ENCODE results near the gene UBE2J1. TPM values are rescaled to one million over a fixed set of nuclear protein-coding genes. Genes with fewer than 3 reads are reported as not detected.

UBE2J1 gene
- total and polyA plus RNA-seq, 2 donors (not counting 3 experiments of a cell fraction or from before 2014, with no cell fraction given) = 44.4 to 96.6 TPM

- BruUV-seq (replicated peaks) = no TSS peak
- Histone ChIP-seq H3K4me1 (ENCODE audit: control insufficient read depth, extremely low read depth, insufficient read depth, low read length) (peaks cover 10% of the 10 kb centered on the region), H3K36me3 (ENCODE audit: control insufficient read depth in 2 of 2, extremely low read depth in 1 of 2, insufficient read depth in 2 of 2, low read length in 2 of 2) (no peaks in the 10 kb centered on the region), H3K9ac (replicated peaks; ENCODE audit: extremely low read depth, insufficient read depth, low read length) (no peak overlapping the region), H3K9me3 (replicated peaks; ENCODE audit: control insufficient read depth, insufficient read depth, low read length) (no peaks in the 10 kb centered on the region), H4K20me1 (replicated peaks; ENCODE audit: control insufficient read depth, extremely low read depth, insufficient read depth, low read length) (no peaks in the 10 kb centered on the region), H2AFZ (ENCODE audit: low read depth, low read length) (no peak overlapping the region), H3K27me3 (ENCODE audit: control insufficient read depth in 2 of 2, insufficient read depth in 2 of 2, low read length in 2 of 2) (no peaks in the 10 kb centered on the region), H3K4me3 (replicated peaks in 1 of 3; ENCODE audit: insufficient read depth in 1 of 3, low read depth in 1 of 3, low read length in 3 of 3) (no peak overlapping the region), H3K79me2 (ENCODE audit: control insufficient read depth, insufficient read depth, low read length) (no peaks in the 10 kb centered on the region), H3K9me1 (replicated peaks; ENCODE audit: control insufficient read depth, extremely low read depth, insufficient read depth, low read length) (no peaks in the 10 kb centered on the region), H3K4me2 (ENCODE audit: insufficient read depth, low read length) (no peak overlapping the region), H3K27ac (ENCODE audit: insufficient read depth, low read depth, low read length) (no peak overlapping the region)
- POLR2A ChIA-PET = no interaction called here
- dilution Hi-C loops (cut with MboI; ENCODE audit: extremely low pct_ligation_motif_present, low sequenced_read_pairs) = no loop called here
- DNase-seq (ENCODE audit: low read depth, low spot score) (peak; percentile 60), FAIRE-seq (peak; percentile 81)
- intact Hi-C loops (cut with micrococcal nuclease) = loop anchor here (1.0 to 5.0 kb wide), 3 partner anchors 71 to 287 kb away; partner anchors contain the start of gene PNRC1
- CTCF ChIA-PET = interaction anchor here (0.6 to 6.6 kb wide), 17 partner anchors 9 to 385 kb away, joined by 3 to 102 read pairs (median 5); partner anchors contain the start of gene UBE2J1
- TF ChIP-seq CTCF (IDR thresholded peaks at IDR 0.05; ENCODE audit: extremely low read depth in 1 of 2, insufficient read depth in 1 of 2, low read depth in 1 of 2, low read length in 2 of 2) (peak; percentile 69 to 84), GATA2 (IDR thresholded peaks at IDR 0.05; ENCODE audit: insufficient read depth, insufficient read length, low read depth, low read length) (no peak), JUN (IDR thresholded peaks at IDR 0.05; ENCODE audit: borderline replicate concordance, insufficient read depth, insufficient read length, low read depth) (no peak), EZH2 (IDR thresholded peaks at IDR 0.05; ENCODE audit: borderline replicate concordance, low read depth, low read length, severe bottlenecking) (no peak)
These were observed 15.6 kb upstream of the UBE2J1 start for GRCh38 chr6:89368107-89368506.

DNA sequence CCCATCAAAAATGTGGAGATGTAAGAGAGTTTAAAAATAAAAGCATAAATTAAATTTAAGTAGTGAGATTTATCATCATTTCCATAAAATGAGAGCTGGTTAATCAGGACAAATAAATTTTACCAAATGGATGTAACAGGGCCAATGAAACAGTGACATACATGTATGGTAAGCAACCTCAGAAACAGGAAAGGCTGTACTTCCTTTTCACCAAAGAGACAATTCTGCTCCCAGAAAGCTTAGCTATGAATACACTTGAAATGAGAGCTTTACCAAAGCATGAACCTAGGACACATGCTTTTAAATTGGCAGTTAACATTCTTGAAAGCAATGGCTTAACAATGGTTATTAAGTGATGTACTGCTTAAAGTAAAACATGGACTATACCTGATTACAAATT, 12.1 kb upstream of the UBE2J1 start:
- Histone ChIP-seq H2AFZ (ENCODE audit: low read depth, low read length) (peak overlapping the region; percentile 13), H3K9ac (replicated peaks; ENCODE audit: extremely low read depth, insufficient read depth, low read length) (no peak overlapping the region), H3K4me2 (ENCODE audit: insufficient read depth, low read length) (no peak overlapping the region), H3K79me2 (ENCODE audit: control insufficient read depth, insufficient read depth, low read length) (no peaks in the 10 kb centered on the region), H3K27ac (ENCODE audit: insufficient read depth, low read depth, low read length) (no peak overlapping the region), H3K4me1 (ENCODE audit: control insufficient read depth, extremely low read depth, insufficient read depth, low read length) (peaks cover 10% of the 10 kb centered on the region), H3K9me1 (replicated peaks; ENCODE audit: control insufficient read depth, extremely low read depth, insufficient read depth, low read length) (no peaks in the 10 kb centered on the region), H4K20me1 (replicated peaks; ENCODE audit: control insufficient read depth, extremely low read depth, insufficient read depth, low read length) (no peaks in the 10 kb centered on the region), H3K36me3 (ENCODE audit: control insufficient read depth in 2 of 2, extremely low read depth in 1 of 2, insufficient read depth in 2 of 2, low read length in 2 of 2) (no peaks in the 10 kb centered on the region), H3K27me3 (ENCODE audit: control insufficient read depth in 2 of 2, insufficient read depth in 2 of 2, low read length in 2 of 2) (no peaks in the 10 kb centered on the region), H3K4me3 (replicated peaks in 1 of 3; ENCODE audit: insufficient read depth in 1 of 3, low read depth in 1 of 3, low read length in 3 of 3) (no peak overlapping the region), H3K9me3 (replicated peaks; ENCODE audit: control insufficient read depth, insufficient read depth, low read length) (no peaks in the 10 kb centered on the region)
- FAIRE-seq = peak; percentile 8
- dilution Hi-C loops (cut with MboI; ENCODE audit: extremely low pct_ligation_motif_present, low sequenced_read_pairs) = no loop called here
- intact Hi-C loops (cut with micrococcal nuclease) = no loop called here
- TF ChIP-seq POLR2AphosphoS5 (IDR thresholded peaks at IDR 0.05; ENCODE audit: insufficient read depth, low read depth, low read length) (no peak), EZH2 (IDR thresholded peaks at IDR 0.05; ENCODE audit: borderline replicate concordance, low read depth, low read length, severe bottlenecking) (no peak), GATA2 (IDR thresholded peaks at IDR 0.05; ENCODE audit: insufficient read depth, insufficient read length, low read depth, low read length) (no peak), MYC (IDR thresholded peaks at IDR 0.05; ENCODE audit: low read depth, low read length) (no peak), JUN (IDR thresholded peaks at IDR 0.05; ENCODE audit: borderline replicate concordance, insufficient read depth, insufficient read length, low read depth) (no peak), FOS (IDR thresholded peaks at IDR 0.05; ENCODE audit: borderline replicate concordance, insufficient read depth, low read length) (no peak), POLR2A (IDR thresholded peaks at IDR 0.05; ENCODE audit: low read depth, low read length) (no peak), CTCF (IDR thresholded peaks at IDR 0.05; ENCODE audit: extremely low read depth in 1 of 2, insufficient read depth in 1 of 2, low read depth in 1 of 2, low read length in 2 of 2) (no peak)
- TF ChIP-seq, protein P1, sequence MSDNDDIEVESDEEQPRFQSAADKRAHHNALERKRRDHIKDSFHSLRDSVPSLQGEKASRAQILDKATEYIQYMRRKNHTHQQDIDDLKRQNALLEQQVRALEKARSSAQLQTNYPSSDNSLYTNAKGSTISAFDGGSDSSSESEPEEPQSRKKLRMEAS (IDR thresholded peaks at IDR 0.05; ENCODE audit: insufficient read depth, insufficient read length) = no peak
- POLR2A ChIA-PET = interaction anchor here (1.9 kb wide), 1 partner anchor 12 kb away, joined by 7 read pairs; the partner anchor contains the start of gene UBE2J1
- peak; percentile 55 for DNase-seq (ENCODE audit: low read depth, low spot score)
- BruUV-seq (replicated peaks) = no TSS peak
- CTCF ChIA-PET = interaction anchor here (1.0 to 6.6 kb wide), 4 partner anchors 9 to 382 kb away, joined by 7 to 102 read pairs (median 54); partner anchors contain the start of gene UBE2J1

Data from endothelial cell of umbilical vein (primary cell).